Occipital lobe (tissue), 2 donors: ENCODE measurements around the gene RRP12. TPM values are rescaled to one million over a fixed set of nuclear protein-coding genes. Genes with fewer than 3 reads are reported as not detected.
"Not testable (repeated sequence)": the region's sequence is repeated elsewhere in the genome, so short reads cannot be mapped to it uniquely, and the experiment has no call there.

Source experiments
- DNase-seq: peaks from one replicate; lab custom pipeline; 2025; lab: John Stamatoyannopoulos, UW
- total RNA-seq: library from RNA; depleted of rRNA; stranded (reverse); fragments of >200 nt; gene quantifications from one replicate; pipeline ENCODE4 v1.2.3, GENCODE V29; 2014

The RRP12 gene, protein sequence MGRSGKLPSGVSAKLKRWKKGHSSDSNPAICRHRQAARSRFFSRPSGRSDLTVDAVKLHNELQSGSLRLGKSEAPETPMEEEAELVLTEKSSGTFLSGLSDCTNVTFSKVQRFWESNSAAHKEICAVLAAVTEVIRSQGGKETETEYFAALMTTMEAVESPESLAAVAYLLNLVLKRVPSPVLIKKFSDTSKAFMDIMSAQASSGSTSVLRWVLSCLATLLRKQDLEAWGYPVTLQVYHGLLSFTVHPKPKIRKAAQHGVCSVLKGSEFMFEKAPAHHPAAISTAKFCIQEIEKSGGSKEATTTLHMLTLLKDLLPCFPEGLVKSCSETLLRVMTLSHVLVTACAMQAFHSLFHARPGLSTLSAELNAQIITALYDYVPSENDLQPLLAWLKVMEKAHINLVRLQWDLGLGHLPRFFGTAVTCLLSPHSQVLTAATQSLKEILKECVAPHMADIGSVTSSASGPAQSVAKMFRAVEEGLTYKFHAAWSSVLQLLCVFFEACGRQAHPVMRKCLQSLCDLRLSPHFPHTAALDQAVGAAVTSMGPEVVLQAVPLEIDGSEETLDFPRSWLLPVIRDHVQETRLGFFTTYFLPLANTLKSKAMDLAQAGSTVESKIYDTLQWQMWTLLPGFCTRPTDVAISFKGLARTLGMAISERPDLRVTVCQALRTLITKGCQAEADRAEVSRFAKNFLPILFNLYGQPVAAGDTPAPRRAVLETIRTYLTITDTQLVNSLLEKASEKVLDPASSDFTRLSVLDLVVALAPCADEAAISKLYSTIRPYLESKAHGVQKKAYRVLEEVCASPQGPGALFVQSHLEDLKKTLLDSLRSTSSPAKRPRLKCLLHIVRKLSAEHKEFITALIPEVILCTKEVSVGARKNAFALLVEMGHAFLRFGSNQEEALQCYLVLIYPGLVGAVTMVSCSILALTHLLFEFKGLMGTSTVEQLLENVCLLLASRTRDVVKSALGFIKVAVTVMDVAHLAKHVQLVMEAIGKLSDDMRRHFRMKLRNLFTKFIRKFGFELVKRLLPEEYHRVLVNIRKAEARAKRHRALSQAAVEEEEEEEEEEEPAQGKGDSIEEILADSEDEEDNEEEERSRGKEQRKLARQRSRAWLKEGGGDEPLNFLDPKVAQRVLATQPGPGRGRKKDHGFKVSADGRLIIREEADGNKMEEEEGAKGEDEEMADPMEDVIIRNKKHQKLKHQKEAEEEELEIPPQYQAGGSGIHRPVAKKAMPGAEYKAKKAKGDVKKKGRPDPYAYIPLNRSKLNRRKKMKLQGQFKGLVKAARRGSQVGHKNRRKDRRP (N-terminal part only)
- 9.2 TPM for total RNA-seq

DNA sequence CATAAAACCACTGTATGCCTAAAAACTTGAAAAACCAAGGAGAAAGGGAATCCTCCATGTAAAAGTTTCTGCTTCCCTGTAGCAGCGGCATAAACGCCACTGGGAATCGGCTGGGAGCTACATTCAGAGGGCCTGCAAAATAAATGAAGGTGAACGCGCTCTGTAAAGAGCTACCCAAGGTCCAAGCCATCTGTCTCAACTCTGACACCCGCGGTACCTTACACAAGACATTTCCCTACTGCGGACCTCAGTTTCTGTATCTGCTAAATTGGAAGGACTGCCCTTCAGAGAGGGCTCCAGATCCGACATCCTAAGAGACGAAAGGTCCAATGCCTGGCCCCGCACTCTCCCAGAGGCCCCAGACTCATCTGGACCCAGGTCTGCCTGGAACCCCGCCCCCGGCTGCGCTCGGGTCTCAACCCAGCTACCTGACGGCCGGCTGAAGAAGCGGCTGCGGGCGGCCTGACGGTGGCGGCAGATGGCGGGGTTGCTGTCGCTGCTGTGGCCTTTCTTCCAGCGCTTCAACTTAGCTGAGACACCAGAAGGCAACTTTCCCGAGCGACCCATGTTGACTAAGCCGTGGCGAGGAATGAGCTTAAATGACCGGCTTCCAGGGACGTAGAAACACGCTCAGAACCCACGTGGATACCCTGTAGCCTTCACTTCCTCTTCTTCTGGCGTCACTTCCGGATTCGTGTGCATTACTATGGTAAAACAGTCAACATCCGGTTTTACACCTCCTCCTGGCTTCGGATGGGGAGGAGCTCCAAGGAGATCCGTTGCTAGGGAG lies at the start of gene RRP12:
Gene RRP12 (minus strand): TSS at position 676 of the 790 bp plus-strand sequence. CDS start 109 bp downstream, at position 567.
- peak; percentile 82 for DNase-seq

DNA sequence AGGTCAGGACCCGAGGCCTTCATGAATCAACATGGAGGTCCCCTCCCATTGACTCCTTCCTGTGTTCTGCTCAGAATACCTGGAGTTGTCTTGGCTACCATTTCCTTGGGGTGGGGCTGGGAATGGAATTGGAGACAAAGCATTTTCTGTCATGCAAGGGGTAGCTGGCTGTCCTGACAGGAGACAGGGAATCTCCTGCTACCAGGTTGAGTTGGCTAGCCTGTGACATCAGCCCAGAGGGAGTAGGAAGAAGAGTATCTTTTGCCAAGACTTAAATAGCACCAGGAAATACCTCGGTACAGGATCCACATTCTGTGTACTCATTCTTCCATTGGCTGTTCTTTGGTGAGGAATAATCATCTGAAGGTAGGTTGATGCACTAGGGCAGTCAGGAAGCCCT lies 49.7 kb upstream of the RRP12 start:
- DNase-seq, result no peak

DNA sequence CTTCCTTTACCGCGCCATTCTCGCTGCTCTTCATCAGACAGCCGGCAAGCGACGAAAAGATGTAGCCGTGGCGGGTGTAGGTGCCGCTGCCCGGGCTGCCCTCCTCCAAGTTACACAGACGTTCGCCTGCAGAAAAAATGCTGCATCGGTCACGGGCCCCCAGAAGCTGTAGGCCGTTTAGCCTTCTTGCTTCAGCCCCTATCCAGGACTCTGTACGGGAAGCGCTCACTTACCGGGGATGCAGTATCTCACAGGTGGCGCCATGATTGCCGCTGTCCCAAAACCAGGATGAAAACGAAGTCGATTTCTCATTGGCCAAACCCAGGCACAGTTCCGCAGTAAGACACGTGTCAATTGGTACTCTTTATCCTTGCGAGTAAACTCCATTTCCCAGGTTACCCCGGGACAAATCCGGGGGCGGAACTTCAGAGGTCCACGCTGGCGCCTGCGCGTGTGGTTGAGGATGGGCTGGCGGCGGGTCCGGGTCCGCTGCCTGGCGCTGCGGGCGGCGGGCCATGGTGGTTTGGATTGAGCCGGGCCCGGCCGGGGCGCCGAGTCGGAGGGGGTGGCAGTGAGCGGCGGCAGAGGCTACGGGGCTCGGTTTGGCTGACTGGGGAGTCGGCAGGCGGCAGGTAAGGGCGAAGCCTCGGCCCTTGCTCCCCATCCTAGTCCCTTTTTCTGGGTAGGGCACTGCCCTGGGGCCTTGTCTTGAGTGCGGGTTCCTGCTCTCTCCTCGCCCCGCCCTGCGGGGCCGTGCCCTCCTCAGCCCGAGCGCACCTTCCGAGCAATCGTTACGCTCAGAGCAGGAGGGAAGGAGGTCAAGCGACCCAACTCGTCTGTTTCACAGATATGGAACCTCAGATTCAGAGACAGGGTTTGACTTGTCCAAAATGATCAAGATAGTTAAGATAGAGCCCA lies 44.8 kb upstream of the RRP12 start, which contains the start of the genes EXOSC1 and ZDHHC16:
Gene EXOSC1 (minus strand): TSS at position 285 of the 918 bp plus-strand sequence. CDS start 21 bp downstream, at position 264.
Gene ZDHHC16 (plus strand): TSS at position 454 of the 918 bp plus-strand sequence. CDS start 5,501 bp downstream, outside the sequence.
- peak; percentile 94 for DNase-seq

DNA sequence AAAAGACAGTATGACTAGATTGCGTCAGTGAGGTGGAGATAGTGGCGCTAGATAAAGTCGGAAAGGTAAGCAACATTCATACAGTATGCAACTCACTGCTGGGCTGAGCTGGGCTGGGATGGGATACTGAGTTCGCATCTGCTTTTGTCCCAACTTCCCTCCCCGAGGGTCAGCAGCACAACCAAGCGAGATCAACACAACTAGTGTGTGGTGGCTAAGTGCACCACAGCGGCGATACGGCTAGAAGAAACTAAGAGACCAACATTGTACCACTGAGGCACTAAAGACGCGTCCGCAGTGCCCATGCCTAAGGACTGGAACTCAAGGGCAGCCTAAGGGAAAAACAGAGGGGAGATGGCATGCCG lies 44.2 kb upstream of the RRP12 start:
- DNase-seq, result no peak

DNA sequence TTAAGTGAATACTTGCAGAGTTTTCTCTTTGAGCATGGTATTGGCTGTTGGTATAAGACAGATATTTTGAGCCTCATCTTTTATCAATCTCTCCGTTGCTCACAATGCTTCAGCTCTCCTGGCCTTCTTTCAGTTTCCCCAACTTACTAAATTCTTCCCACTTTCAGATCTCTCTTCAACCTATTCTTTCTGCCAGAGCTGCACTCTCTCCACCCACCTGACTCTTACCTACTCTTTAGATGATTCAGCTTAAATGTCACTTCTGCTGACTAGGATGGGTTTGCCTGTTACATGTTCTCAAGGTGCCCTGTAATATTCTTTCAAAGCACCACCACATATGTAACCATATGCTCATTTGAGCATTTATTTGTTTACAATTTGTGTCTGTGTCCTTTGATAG lies 43.1 kb upstream of the RRP12 start:
- DNase-seq, result no peak

DNA sequence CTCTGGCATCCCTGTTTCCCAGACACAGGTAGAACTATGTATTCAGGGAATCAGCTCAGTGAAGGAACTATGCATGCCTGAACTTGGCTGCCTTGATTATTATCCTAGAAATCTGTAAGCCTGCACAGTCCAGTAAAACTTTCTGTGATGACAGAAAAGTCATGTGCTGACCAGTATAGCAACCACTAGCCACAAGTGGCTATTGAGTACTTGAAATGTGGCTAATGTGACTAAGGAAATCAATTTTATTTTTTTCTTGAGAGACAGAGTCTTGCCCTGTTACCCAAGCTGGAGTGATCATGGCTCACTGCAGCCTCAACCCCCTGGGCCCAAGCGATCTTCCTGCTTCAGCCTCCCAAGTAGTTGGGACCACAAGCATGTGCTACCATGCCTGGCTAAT lies 41.1 kb upstream of the RRP12 start:
- no peak for DNase-seq

DNA sequence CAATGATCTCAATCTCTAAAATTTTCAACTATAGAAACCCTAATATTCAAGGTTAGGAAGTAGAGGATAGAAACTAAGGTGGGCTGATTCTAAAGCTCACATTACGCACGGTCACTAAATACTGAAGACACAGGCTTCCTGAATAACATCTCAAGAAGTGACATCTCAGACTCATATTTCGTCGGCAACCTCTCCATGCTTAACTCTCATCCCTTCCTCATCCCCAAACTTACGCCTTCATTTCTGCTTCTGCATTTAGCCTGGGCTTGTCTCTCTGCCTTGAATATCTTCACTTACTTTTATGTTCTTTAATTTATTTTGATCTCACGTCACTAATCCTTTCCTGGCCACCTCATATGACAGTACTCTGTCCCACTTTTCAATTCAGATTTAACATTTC lies 34.1 kb upstream of the RRP12 start:
- DNase-seq, result no peak

DNA sequence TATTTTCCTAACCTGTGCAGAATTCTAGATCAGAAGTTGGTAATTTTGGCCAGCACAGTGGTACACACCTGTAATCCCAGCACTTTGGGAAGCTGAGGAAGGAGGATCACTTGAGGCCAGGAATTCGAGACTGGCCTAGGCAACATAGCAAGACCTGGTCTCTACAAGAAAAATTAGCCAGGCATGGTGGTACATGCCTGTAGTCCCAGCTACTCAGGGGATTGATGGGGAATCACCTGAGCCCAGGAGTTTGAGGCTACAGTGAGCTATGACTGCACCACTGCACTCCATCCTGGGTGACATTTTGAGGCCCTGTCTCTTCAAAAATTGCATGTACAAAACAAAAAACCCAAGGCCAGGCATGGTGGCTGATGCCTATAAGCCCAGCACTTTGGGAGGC lies 33.4 kb upstream of the RRP12 start:
- DNase-seq, result no peak

DNA sequence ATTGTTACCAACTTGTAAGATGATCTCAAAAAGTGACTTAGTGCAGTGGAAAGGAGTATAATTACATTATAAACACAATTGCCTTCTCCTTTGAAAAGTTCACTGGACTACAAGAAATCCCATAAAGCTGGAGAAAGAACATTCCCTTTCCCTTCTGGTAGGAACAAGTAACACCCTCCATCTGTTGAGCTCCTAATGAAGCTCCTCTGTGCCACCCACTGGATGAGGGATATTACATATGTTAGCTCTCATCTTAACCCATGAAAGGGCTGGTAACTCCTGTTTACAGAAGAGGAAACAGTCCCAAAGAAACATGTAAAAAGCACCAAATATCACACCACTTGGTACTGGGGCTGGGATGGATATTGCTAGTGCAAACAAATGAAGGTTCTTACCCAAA lies 32.9 kb upstream of the RRP12 start:
- no peak for DNase-seq

DNA sequence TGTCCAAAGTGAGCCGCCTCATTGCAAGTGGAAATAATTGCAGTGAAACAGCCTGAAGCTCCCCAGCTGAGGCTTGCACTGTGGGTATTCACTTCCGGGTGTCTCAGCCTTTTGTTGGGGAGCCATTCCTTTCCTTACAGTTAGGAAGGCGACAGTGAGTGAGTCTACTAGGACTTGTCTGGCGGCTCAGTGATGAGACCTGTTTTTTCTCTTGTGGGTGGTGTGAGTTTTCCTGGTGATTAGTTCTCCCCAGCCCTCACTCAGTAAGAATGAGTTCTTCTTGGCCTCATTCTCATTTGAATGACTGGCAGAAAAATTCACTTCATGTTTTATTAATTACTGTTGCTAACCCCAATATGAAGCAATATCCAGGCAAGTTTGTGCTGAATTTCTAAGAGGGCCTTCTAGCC lies 27.4 kb upstream of the RRP12 start:
- DNase-seq, result no peak

DNA sequence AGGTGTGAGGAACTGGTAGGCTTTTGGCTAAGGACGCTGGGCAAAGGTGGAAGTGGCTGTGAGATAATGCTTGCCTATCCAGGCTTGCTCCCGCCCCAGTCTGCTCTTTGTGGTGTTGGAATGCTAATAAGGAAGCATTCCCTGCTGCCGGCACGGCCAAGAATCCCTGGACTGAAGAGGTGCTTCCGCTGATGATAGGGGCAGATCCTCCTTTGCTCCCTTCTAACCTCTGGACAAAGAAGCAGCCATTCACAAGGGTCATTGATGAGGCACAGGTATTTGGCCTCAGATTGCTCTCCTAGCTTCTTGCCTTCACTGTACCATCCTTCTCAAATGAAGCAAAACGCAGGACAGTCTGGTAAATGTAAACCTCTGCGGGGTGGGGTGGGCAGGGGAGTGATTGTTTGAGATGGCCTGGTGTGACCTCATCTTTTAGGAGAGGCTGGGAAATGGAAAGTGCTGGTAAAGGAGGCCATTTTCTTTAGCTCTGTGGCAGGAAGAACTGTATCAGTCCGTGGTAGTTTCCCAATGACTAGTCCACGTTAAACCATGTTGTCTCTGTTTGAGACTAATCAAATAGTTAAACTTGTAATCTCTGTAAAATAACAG lies 26.5 kb upstream of the RRP12 start:
- DNase-seq, result no peak

DNA sequence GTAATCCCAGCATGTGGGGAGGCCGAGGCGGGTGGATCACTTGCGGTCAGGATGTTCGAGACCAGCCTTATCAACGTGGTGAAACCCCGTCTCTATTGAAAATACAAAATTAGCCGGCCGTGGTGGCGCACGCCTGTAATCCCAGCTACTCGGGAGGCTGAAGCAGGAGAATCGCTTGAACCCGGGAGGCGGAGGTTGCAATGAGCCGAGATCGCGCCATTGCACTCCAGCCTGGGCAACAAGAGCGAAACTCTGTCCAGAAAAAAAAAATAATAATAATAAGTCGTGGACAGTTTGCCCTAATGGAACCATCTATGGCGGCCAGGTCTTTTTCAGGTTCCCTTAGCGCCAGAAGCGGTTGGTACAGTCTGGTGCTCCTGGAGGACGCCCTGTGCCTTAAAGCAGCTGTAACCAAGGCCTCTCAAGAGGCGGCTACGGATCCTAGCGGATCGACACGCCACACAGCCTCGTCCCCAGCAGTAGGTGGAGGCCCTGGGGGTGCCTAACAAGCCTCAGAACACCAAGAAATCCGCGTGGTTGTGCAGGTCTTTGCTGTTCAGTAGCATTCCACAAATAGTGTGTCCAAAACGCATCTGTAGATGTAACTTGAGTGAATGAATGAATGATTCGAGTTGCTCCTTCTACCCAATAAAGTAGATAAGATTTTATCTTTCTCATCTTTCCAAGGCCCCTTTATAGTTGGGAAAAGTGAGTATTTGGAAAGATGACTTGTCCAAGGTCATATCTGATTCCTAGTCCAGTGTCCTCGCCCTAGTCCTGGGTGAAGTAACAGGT lies 25.8 kb upstream of the RRP12 start:
- no peak for DNase-seq

DNA sequence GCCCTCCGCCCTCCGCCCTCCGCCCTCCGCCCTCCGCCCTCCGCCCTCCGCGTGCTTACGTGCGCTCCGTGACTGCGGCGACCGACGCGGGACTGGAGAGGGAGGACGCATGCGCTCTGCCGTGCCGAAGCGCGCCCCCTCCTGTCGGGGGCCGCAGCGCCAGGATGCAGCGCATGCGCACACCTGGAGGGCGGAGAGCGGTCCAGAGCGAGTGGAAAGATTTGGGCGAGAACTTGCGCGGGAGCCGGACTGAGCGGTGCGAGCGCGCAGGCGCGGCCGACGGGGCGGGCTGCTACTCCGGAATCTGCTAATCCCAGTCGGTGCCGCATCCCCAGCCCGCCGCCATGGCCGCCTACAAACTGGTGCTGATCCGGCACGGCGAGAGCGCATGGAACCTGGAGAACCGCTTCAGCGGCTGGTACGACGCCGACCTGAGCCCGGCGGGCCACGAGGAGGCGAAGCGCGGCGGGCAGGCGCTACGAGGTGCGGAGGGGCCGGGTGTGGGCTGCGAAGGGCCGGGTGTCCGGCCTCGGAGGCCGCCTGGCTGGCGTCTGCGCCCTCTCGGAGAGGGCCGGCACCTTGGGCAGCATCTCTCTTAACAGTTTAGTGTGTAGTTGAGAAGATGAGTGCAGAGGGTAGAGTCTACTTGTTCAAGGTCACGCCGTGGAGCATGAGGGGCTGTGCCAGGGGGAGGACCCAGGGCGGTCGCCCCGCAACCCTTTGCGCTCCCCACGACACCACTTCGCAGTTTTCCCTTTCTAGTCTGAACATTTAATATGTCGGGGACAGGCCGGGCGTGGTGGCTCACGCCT lies 25.0 kb upstream of the RRP12 start, which contains the start of gene PGAM1:
Gene PGAM1 (plus strand): TSS at position 228 of the 812 bp plus-strand sequence. CDS start 117 bp downstream, at position 345.
- DNase-seq, result peak; percentile 89

DNA sequence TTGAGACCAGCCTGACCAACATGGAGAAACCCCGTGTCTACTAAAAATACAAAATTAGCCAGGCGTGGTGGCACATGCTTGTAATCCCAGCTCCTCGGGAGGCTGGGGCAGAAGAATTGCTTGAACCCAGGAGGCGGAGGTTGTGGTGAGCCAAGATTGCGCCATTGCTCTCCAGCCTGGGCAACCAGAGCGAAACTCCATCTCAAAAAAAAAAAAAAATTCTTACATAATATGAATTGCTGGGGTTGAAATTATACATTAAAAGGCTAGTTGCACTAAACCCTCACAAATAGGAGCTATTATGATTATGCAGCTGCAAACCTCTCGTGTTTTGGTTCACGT lies 22.6 kb upstream of the RRP12 start:
- DNase-seq, result not testable (repeated sequence)

DNA sequence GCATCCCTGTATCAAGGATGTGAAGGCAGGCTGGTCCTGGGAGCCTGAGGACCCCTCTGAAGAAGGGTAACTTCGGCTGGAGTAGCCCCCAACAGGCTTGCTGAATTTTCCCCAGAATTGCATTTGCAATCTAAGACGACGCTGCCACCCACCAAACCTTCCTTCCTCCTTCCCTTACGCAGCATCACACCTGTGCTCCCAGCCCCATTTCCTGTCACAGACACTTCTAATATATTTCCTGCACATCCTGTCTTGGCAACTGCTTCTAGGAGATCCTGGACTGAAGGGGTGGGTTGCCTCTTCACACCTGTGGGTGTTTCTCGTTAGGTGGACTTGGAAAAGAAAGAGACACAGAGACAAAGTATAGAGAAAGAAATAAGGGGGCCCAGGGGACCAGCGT lies 15.4 kb upstream of the RRP12 start:
- DNase-seq, result no peak

DNA sequence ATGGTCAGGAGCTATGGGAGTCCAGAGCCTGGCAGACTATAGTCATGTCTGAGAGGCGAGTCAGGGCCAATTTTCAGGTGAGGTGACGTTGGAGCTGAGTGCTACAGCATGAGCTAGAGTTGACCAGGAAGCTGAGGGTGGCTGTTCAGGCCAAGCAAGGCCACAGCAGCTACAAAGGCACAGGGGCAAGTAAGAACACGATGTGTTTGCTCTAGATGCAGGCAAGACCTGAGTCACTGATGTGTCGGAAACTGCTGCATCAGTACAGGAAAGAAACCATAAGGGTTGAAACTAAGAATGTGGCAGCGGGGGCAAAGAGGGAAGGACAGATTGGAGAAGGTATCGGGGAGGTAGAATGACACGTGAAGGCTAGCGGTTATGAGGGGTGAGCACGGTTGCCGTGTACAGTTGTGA lies 11.8 kb upstream of the RRP12 start:
- DNase-seq, result no peak

DNA sequence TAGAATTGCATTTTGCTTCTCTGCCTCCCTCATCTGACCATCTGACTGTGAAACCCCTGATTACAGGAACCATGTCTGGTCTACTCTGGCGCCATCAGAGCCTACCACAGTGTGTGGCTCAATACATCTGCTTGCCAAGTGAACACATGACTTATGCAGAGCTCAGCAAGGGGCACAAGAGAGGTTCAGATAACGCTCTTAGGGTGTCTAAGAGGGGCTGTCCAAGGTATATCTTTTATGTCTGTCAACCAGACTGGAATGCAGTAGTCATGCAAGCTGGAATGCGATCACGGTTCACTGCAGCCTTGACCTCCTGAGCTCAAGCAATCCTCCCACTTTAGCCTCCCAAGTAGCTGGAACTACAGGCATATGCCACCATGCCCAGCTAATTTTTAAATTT lies 10.3 kb upstream of the RRP12 start:
- no peak for DNase-seq
